GM23248 (cell line): Measurements from ENCODE around the gene MYOM1. TPM values are rescaled to one million over a fixed set of nuclear protein-coding genes. Genes with fewer than 3 reads are reported as not detected.

Experiments
- DNase-seq: peaks from one replicate; pipeline ENCODE4 v3.0.0-alpha.2; 2015
- H2AFZ ChIP-seq: fragments of 200-600 bp; sonication (generic); 2 replicates; pipeline ENCODE4 v1.6.1; 2016; ENCODE audit warnings: antibody characterized with exemption
- H3F3A ChIP-seq: fragments of 200-600 bp; sonication (generic); 2 replicates; pipeline ENCODE4 v1.6.1; 2016; ENCODE audit warnings: mild to moderate bottlenecking, antibody characterized with exemption, mixed run types; ENCODE audit not compliant: insufficient read depth
- H3K27ac ChIP-seq: fragments of 200-600 bp; sonication (generic); 2 replicates; pipeline ENCODE4 v1.5.1; 2016; ENCODE audit warnings: mild to moderate bottlenecking
- H3K27me3 ChIP-seq: fragments of 200-600 bp; sonication (generic); replicated peaks from 2 replicates; pipeline ENCODE4 v1.6.1; 2016; ENCODE audit warnings: mild to moderate bottlenecking; ENCODE audit not compliant: insufficient read depth
- H3K36me3 ChIP-seq: fragments of 200-600 bp; sonication (generic); 2 replicates; pipeline ENCODE4 v1.6.1; 2016; ENCODE audit warnings: low read depth, mild to moderate bottlenecking
- H3K4me1 ChIP-seq: fragments of 200-600 bp; sonication (generic); 2 replicates; pipeline ENCODE4 v1.6.1; 2016; ENCODE audit warnings: mild to moderate bottlenecking; ENCODE audit not compliant: insufficient read depth
- H3K4me2 ChIP-seq: fragments of 200-600 bp; sonication (generic); one replicate; pipeline ENCODE4 v1.6.1; 2016; ENCODE audit warnings: mild to moderate bottlenecking; ENCODE audit not compliant: unreplicated experiment
- H3K4me3 ChIP-seq: fragments of 200-600 bp; sonication (generic); 2 replicates; pipeline ENCODE4 v1.5.1; 2016; ENCODE audit warnings: mild to moderate bottlenecking
- H3K79me2 ChIP-seq: fragments of 200-600 bp; sonication (generic); 2 replicates; pipeline ENCODE4 v1.6.1; 2016; ENCODE audit warnings: mild to moderate bottlenecking; ENCODE audit not compliant: insufficient read depth
- H3K9ac ChIP-seq: fragments of 200-600 bp; sonication (generic); 2 replicates; pipeline ENCODE4 v1.6.1; 2016; ENCODE audit warnings: mild to moderate bottlenecking
- H3K9me2 ChIP-seq: fragments of 200-600 bp; sonication (generic); 2 replicates; pipeline ENCODE4 v1.6.1; 2016; ENCODE audit warnings: mixed run types, mild to moderate bottlenecking, moderate library complexity; ENCODE audit not compliant: insufficient read depth
- H3K9me3 ChIP-seq: fragments of 200-600 bp; sonication (generic); one replicate; pipeline ENCODE4 v1.6.1; 2017; ENCODE audit warnings: low read depth
- H4K20me1 ChIP-seq: fragments of 200-600 bp; sonication (generic); 2 replicates; pipeline ENCODE4 v1.6.0; 2016; ENCODE audit not compliant: insufficient read depth
- EZH2 ChIP-seq: fragments of 200-600 bp; sonication (generic); IDR thresholded peaks from 2 replicates; pipeline ENCODE4 v1.6.1; 2018; ENCODE audit warnings: antibody characterized with exemption, mild to moderate bottlenecking; ENCODE audit not compliant: insufficient read depth, poor library complexity, severe bottlenecking
- EZH2phosphoT487 ChIP-seq: fragments of 200-600 bp; sonication (generic); IDR thresholded peaks from 2 replicates; pipeline ENCODE4 v1.6.1; 2018; ENCODE audit warnings: antibody characterized with exemption, moderate library complexity, mild to moderate bottlenecking, low read depth; ENCODE audit not compliant: insufficient read depth
- WGBS, 2 experiments: methylation state at CpG; one replicate each; pipeline ENCODE4 v1.1.6; 2015 to 2017; ENCODE audit warnings: low lambda C conversion rate in 2 of 2, low coverage in 1 of 2; ENCODE audit errors: missing lambda C conversion rate in 2 of 2; 5-methylcytosine and 5-hydroxymethylcytosine counted together
- in situ Hi-C: fragments of 300-500 bp; cut with MboI; formaldehyde crosslinking; loops from 2 replicates; pipeline ENCODE4 v1.15.0; 2020
- polyA plus RNA-seq: library from polyadenylated mRNA; unstranded; fragments of >200 nt; fragmentation: Nextera tagmentation; extraction: Ambion mirVana; gene quantifications from 2 replicates; pipeline ENCODE4 v1.2.1, GENCODE V29; 2016
- total RNA-seq: library from RNA; depleted of rRNA; stranded (reverse); fragments of >200 nt; shearing (Covaris generic); gene quantifications from 2 replicates; pipeline ENCODE4 v1.2.3, GENCODE V29; 2014

The MYOM1 gene
- total and polyA plus RNA-seq, 2 experiments from 2014 or later: 0.64 to 0.65 TPM

- DNase-seq: no peak
- Histone ChIP-seq H2AFZ (no peak overlapping the region), H3K4me1 (0 out of 2 replicates have a peak, but pooled peaks cover 2% of the 10 kb centered on the region), H3K9me3 (no peaks in the 10 kb centered on the region), H3K9ac (no peak overlapping the region), H3F3A (no peaks in the 10 kb centered on the region), H3K4me2 (no peak overlapping the region), H3K79me2 (no peaks in the 10 kb centered on the region), H3K27ac (no peak overlapping the region), H3K36me3 (no peaks in the 10 kb centered on the region), H4K20me1 (no peaks in the 10 kb centered on the region), H3K9me2 (no peaks in the 10 kb centered on the region), H3K27me3 (no peaks in the 10 kb centered on the region), H3K4me3 (no peak overlapping the region)
- no peak for TF ChIP-seq EZH2
- TF ChIP-seq EZH2phosphoT487: no peak
- in situ Hi-C loops: no loop called here
- WGBS, 2 experiments: 72 to 73% methylated on average over 4 of the region's 4 CpGs
Observed at GRCh38 chr18:3117493-3118192, 102.1 kb downstream of the MYOM1 start.

- no peak overlapping the region for H3K27ac ChIP-seq
- TF ChIP-seq EZH2phosphoT487 (no peak), EZH2 (no peak)
- H3K36me3 ChIP-seq: no peaks in the 10 kb centered on the region
- DNase-seq: no peak
- in situ Hi-C loops: no loop called here
- H3K9me2 ChIP-seq: no peaks in the 10 kb centered on the region
- no peak overlapping the region for H3K4me2 ChIP-seq
- no peak overlapping the region for H2AFZ ChIP-seq
- H3K9ac ChIP-seq: no peak overlapping the region
- no peaks in the 10 kb centered on the region for H4K20me1 ChIP-seq
- WGBS, 2 experiments: 83 to 86% methylated on average over 7 of the region's 7 CpGs
- H3K27me3 ChIP-seq: no peaks in the 10 kb centered on the region
- H3K9me3 ChIP-seq: no peaks in the 10 kb centered on the region
- no peak overlapping the region for H3K4me3 ChIP-seq
- no peaks in the 10 kb centered on the region for H3F3A ChIP-seq
- H3K4me1 ChIP-seq: 0 out of 2 replicates have a peak, but pooled peaks cover 4% of the 10 kb centered on the region
- H3K79me2 ChIP-seq: no peaks in the 10 kb centered on the region
Observed at GRCh38 chr18:3115447-3116030, 104.2 kb downstream of the MYOM1 start.

GRCh38 chr18:3114451-3114850 is 105.3 kb downstream of the MYOM1 start:
- Histone ChIP-seq H3K36me3 (no peaks in the 10 kb centered on the region), H3K4me2 (no peak overlapping the region), H3K4me3 (no peak overlapping the region), H3F3A (no peaks in the 10 kb centered on the region), H2AFZ (no peak overlapping the region), H3K27ac (no peak overlapping the region), H3K9me2 (no peaks in the 10 kb centered on the region), H3K4me1 (0 out of 2 replicates have a peak, but pooled peaks cover 4% of the 10 kb centered on the region), H3K9me3 (no peaks in the 10 kb centered on the region), H3K79me2 (no peaks in the 10 kb centered on the region), H4K20me1 (no peaks in the 10 kb centered on the region), H3K9ac (no peak overlapping the region), H3K27me3 (no peaks in the 10 kb centered on the region)
- DNase-seq: peak; percentile 3
- TF ChIP-seq EZH2 (no peak), EZH2phosphoT487 (no peak)
- in situ Hi-C loops: no loop called here
- 55 to 58% methylated on average over 3 of the region's 3 CpGs for WGBS, 2 experiments

GRCh38 chr18:3114026-3114425 is 105.7 kb downstream of the MYOM1 start:
- Histone ChIP-seq H3K9me2 (no peaks in the 10 kb centered on the region), H3K27me3 (no peaks in the 10 kb centered on the region), H3K36me3 (no peaks in the 10 kb centered on the region), H3K4me3 (no peak overlapping the region), H3K9me3 (no peaks in the 10 kb centered on the region), H3K4me1 (0 out of 2 replicates have a peak, but pooled peaks cover 4% of the 10 kb centered on the region), H3K4me2 (no peak overlapping the region), H3K27ac (no peak overlapping the region), H3K9ac (no peak overlapping the region), H2AFZ (no peak overlapping the region), H3K79me2 (no peaks in the 10 kb centered on the region), H4K20me1 (no peaks in the 10 kb centered on the region), H3F3A (no peaks in the 10 kb centered on the region)
- DNase-seq: no peak
- in situ Hi-C loops: no loop called here
- no peak for TF ChIP-seq EZH2phosphoT487
- no peak for TF ChIP-seq EZH2
- 80 to 81% methylated on average over 6 to 8 of the region's 8 CpGs for WGBS, 2 experiments
